Measurements from ENCODE around the gene AGBL4.

DNA sequence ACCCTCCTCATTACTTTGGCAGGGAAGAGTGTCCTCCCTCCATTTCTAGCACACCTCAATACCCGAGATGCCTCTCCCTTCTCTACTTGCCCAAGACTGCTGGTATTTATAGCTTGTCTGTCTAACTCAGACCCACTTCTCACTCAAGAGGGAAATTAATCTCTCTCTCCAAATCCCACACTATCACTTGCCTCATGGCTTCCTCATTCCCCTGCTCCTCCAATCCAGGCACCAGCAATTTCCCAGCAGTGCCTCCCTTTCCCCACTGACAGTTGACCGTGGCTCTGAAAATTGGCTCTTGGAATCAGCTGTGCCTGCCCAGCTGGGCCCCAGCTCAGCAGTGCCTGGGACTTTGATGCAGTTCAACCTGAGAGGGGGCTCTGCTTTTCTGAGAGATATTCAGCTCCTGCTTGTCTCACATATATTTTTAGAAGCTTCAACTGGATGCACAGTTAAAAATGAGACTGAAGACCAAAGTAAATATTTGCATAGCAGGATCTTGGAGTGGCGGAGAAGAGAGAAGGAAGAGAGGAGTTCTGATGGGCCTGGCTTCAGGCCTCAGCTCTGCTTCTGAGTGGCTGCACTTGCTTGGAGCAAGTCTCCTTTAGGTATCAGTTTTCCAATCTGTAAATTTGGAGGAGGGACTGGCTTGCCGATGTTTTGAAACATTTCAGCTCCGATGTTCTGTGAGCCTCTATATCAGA is 1470.7 kb downstream of the AGBL4 start:
- no peak for TF ChIP-seq EZH2 (IDR thresholded peaks at IDR 0.05; ENCODE audit: borderline replicate concordance, low read depth, low read length, severe bottlenecking)
- TF ChIP-seq, protein P1, sequence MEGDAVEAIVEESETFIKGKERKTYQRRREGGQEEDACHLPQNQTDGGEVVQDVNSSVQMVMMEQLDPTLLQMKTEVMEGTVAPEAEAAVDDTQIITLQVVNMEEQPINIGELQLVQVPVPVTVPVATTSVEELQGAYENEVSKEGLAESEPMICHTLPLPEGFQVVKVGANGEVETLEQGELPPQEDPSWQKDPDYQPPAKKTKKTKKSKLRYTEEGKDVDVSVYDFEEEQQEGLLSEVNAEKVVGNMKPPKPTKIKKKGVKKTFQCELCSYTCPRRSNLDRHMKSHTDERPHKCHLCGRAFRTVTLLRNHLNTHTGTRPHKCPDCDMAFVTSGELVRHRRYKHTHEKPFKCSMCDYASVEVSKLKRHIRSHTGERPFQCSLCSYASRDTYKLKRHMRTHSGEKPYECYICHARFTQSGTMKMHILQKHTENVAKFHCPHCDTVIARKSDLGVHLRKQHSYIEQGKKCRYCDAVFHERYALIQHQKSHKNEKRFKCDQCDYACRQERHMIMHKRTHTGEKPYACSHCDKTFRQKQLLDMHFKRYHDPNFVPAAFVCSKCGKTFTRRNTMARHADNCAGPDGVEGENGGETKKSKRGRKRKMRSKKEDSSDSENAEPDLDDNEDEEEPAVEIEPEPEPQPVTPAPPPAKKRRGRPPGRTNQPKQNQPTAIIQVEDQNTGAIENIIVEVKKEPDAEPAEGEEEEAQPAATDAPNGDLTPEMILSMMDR (IDR thresholded peaks at IDR 0.05; ENCODE audit: borderline replicate concordance, extremely low read depth, low read length, poor library complexity, severe bottlenecking), result no peak
